Stimulated activated CD4-positive, alpha-beta T cell treated with anti-CD3 and anti-CD28 coated beads, Interleukin-15, amount 100 ng/mL, for 24 hours (primary cell): ENCODE data around the gene FAM167B.
"Not testable (repeated sequence)": the region's sequence is repeated elsewhere in the genome, so short reads cannot be mapped to it uniquely, and the experiment has no call there.

Experiments
- DNase-seq: peaks from one replicate; pipeline ENCODE4 v3.0.0-alpha.2; 2020

FAM167B gene

GRCh38 chr1:32224285-32224684, 22.7 kb upstream of the FAM167B start:
- no peak for DNase-seq

GRCh38 chr1:32228771-32229170, 18.3 kb upstream of the FAM167B start:
- DNase-seq: no peak

- DNase-seq: no peak
Observed at GRCh38 chr1:32231843-32232432, 15.1 kb upstream of the FAM167B start.

- DNase-seq: no peak
Observed at GRCh38 chr1:32232558-32233304, 14.3 kb upstream of the FAM167B start.

- no peak for DNase-seq
Observed at GRCh38 chr1:32234792-32235191, 12.2 kb upstream of the FAM167B start.

- DNase-seq: no peak
Observed at GRCh38 chr1:32239337-32239736, 7.7 kb upstream of the FAM167B start.

- DNase-seq: no peak
Observed at GRCh38 chr1:32239790-32240139, 7.3 kb upstream of the FAM167B start.

- DNase-seq: peak; percentile 69
Observed at GRCh38 chr1:32240140-32240951, 6.7 kb upstream of the FAM167B start.

GRCh38 chr1:32241001-32241763, 5.8 kb upstream of the FAM167B start:
- peak; percentile 60 for DNase-seq

GRCh38 chr1:32242341-32242851, 4.6 kb upstream of the FAM167B start:
- DNase-seq: no peak

GRCh38 chr1:32247452-32247851, 430 bp downstream of the FAM167B start:
- DNase-seq: no peak

GRCh38 chr1:32247983-32248889, 1.2 kb downstream of the FAM167B start:
- DNase-seq: peak; percentile 92

- DNase-seq: peak; percentile 85
Observed at GRCh38 chr1:32249831-32250525, 3.0 kb downstream of the FAM167B start.

GRCh38 chr1:32250893-32251716, 4.1 kb downstream of the FAM167B start, which contains the start of gene LCK:
Gene LCK, plus strand, starts transcription at chr1:32251265. Its CDS starts 23,065 bp downstream, at chr1:32274330.
- peak; percentile 87 for DNase-seq

- DNase-seq: peak; percentile 38
Observed at GRCh38 chr1:32255072-32256071, 8.3 kb downstream of the FAM167B start.

- DNase-seq: no peak
Observed at GRCh38 chr1:32256473-32257226, 9.6 kb downstream of the FAM167B start.

GRCh38 chr1:32257227-32257508, 10.1 kb downstream of the FAM167B start:
- no peak for DNase-seq

- not testable (repeated sequence) for DNase-seq
Observed at GRCh38 chr1:32263236-32263593, 16.2 kb downstream of the FAM167B start.
